ENCODE results near the gene RNF10.
"Not testable (repeated sequence)": the region's sequence is repeated elsewhere in the genome, so short reads cannot be mapped to it uniquely, and the experiment has no call there.

RNF10 gene

DNA sequence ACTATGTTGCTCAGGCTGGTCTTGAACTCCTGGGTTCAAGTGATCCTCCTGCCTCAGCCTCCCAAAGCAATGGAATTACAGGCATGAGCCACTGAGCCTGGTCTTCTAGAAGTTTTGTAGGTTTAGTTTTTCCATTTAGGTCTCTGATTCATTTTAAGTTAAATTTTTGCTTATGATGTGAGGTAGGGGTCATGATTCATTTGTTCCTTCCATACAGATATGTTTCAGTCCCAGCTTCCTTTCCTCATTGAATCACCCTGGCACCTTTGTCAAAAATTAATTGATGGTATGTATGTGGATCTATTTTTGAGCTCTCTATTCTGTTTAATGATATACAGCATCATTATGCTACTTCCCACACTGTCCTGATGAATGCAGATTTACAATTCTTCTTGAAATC lies 80.7 kb downstream of the RNF10 start:
- no peak for DNase-seq (ENCODE audit: low read depth in 2 of 2)

DNA sequence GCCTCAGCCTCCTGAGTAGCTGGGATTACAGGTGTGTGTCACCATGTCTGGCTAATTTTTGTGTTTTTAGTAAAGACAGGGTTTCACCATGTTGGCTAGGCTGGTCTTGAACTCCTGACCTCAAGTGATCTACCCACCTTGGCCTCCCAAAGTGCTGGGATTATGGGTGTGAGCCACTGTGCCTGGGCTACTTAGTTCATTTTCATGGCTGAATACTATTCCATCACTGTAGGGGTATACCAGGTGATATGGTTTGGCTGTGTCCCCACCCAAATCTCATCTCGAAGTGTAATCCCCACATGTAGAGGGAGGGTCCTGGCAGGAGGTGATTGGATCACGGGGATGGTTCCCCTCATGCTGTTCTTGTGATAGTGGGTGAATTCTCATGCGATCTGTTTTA lies 83.0 kb downstream of the RNF10 start:
- not testable (repeated sequence) for DNase-seq (ENCODE audit: low read depth in 2 of 2)

DNA sequence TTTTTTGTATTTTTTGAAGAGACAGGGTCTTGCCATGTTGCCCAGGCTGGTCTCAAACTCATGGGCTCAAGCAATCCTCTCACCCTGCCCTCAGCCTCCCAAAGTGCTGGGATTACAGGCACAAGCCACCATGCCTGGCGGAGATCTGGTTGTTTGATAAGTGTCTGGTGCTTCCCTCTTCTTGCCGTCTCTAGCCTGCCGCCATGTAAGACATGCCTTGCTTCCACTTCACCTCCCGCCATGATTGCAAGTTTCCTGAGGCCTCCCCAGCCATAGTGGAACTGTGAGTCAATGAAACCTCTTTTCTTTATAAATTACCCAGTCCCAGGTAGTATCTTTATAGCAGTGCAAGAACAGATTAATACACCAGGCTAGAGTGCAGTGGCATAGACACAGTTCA lies 83.6 kb downstream of the RNF10 start:
- not testable (repeated sequence) for DNase-seq (ENCODE audit: low read depth in 2 of 2)

DNA sequence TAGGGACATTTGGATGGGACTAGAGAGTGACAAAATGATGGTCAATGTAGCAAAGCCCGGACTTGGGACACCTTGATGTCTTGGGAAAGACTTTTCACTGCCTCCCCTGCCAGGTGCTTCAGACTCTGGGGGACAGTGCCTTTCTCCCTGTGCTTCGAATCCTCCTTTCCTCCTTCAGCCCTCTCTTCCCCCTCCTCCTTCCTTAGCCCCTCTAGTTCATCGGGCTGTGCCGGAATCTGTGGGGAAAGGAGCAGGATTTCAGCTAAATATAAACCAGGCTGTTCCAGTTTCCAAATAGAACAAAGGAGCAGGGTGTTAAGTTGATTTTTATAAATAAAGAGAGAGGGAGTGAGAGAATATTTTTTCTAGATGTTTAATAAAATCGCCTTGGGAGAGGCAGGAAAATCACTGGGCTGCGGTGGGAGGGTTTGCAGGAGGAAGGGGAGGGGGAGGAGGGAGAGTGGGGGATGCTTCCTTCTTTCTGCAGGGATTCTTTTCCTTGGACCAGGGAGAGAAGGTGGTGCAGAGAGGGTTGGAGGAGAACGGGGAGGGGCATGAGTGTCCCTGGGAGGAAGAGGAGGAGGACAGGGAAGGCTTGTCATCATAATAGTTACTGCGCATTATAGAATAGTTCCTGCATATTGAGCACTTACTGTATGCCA lies 84.9 kb downstream of the RNF10 start:
- no peak for DNase-seq (ENCODE audit: low read depth in 2 of 2)

DNA sequence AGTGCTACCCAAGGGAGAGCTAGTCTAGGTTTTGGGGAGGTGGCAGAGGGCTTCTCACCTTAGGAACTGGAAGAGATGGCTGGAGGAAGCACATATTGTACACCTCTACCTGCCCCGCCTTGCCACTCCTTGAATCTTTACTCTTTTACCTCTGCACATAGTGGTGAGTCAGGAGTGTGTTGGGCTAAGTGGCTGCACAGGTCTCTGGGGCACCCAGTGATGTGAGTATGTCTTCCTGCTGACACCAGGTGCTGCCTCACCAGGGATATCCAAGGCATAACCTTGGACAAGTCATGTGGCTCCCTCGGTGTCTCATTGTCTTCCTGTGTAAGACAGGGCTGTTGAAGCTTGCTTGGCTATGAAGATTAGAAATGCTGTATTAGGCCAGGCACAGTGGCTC lies 86.5 kb downstream of the RNF10 start:
- DNase-seq (ENCODE audit: low read depth in 2 of 2) = no peak

DNA sequence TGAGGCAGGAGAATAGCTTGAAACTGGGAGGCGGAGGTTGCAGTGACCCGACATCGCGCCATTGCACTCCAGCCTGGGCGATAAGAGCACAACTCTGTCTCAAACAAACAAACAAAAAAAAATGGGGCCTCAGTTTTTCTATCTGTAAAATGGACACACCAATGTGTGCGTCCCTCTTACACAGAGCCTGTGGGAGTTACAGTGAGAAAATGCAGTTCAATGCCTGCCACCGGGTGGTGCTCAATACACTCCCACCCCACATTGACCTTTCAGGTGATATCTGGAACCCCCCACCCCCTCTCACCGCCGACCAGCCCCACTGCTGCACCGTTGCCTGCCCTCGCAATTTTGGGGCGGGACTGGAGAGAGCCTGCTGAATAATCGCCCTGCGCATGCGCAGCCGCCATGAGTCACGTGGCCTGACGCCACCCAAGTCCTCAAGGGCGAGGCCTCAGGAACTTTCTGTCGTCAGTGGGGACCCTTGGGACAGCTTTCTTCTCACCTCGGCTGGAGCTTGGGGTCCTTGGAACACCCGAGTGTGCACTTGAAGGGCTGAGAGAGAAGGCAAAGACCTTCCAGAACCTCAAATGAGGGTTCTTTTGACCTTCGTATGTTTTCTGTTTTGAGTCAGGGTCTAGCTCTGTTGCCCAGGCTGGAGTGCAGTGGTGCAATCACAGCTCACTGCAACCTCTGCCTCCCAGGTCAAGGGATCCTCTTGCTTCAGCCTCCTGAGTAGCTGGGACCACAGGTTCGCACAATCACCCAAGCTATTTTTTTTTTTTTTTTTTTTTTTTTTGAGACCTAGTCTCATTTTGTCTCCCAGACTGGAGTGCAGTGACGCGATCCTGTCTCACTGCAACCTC lies 91.6 kb downstream of the RNF10 start:
- DNase-seq (ENCODE audit: low read depth in 2 of 2) = no peak
